SU-DHL-6 (cell line): ENCODE measurements around the gene PPP2R2D.

Source experiments
- H2AFZ ChIP-seq: fragments of 200-600 bp; sonication (generic); 2 replicates; pipeline ENCODE4 v1.6.1; 2014; ENCODE audit warnings: low read depth, mild to moderate bottlenecking, moderate library complexity, mixed read lengths, antibody characterized with exemption, low read length; ENCODE audit not compliant: severe bottlenecking
- H3F3A ChIP-seq: fragments of 200-600 bp; shearing (Covaris generic); 2 replicates; pipeline ENCODE4 v1.6.0; 2016; ENCODE audit warnings: antibody characterized with exemption, mild to moderate bottlenecking; ENCODE audit not compliant: insufficient read depth
- H3K27ac ChIP-seq: fragments of 200-600 bp; sonication (generic); 2 replicates; pipeline ENCODE4 v1.5.1; 2016; ENCODE audit warnings: low read depth, mild to moderate bottlenecking, low read length, moderate library complexity, mixed read lengths
- H3K27me3 ChIP-seq: fragments of 200-600 bp; sonication (generic), shearing (Covaris generic); 2 replicates; pipeline ENCODE4 v1.6.0; 2014; ENCODE audit warnings: mild to moderate bottlenecking, low read length
- H3K36me3 ChIP-seq: fragments of 200-600 bp; sonication (generic); 2 replicates; pipeline ENCODE4 v1.6.1; 2014; ENCODE audit warnings: mild to moderate bottlenecking, low read length, mixed read lengths
- H3K4me2 ChIP-seq: fragments of 300-600, 200-600 bp; shearing (Covaris generic), sonication (generic); 2 replicates; pipeline ENCODE4 v1.6.0; 2014; ENCODE audit warnings: low read length, low read depth, mild to moderate bottlenecking; ENCODE audit not compliant: poor library complexity, severe bottlenecking
- H3K4me3 ChIP-seq: fragments of 200-600 bp; sonication (generic); 2 replicates; pipeline ENCODE4 v1.5.1; 2014; ENCODE audit warnings: antibody characterized with exemption, low read length, mild to moderate bottlenecking, mixed read lengths; ENCODE audit not compliant: insufficient read depth, poor library complexity, severe bottlenecking
- H3K79me2 ChIP-seq: fragments of 200-600 bp; sonication (generic); 2 replicates; pipeline ENCODE4 v1.6.1; 2014; ENCODE audit warnings: mild to moderate bottlenecking, low read length, moderate library complexity; ENCODE audit not compliant: insufficient read depth
- H3K9ac ChIP-seq: fragments of 200-600 bp; sonication (generic); 2 replicates; pipeline ENCODE4 v1.7.0; 2014; ENCODE audit warnings: mild to moderate bottlenecking, low read length
- H3K9me2 ChIP-seq: fragments of 200-600 bp; sonication (generic); replicated peaks from 2 replicates; pipeline ENCODE4 v1.6.1; 2014; ENCODE audit warnings: low read length; ENCODE audit not compliant: insufficient read depth
- H3K9me3 ChIP-seq: fragments of 200-600 bp; sonication (generic); 2 replicates; pipeline ENCODE4 v1.6.1; 2014; ENCODE audit warnings: low read length, mixed read lengths; ENCODE audit not compliant: insufficient read depth
- H4K20me1 ChIP-seq: fragments of 200-600 bp; sonication (generic); 2 replicates; pipeline ENCODE4 v1.6.1; 2014; ENCODE audit warnings: low read depth, mild to moderate bottlenecking, antibody characterized with exemption, low read length, moderate library complexity, mixed read lengths
- EZH2phosphoT487 ChIP-seq: fragments of 200-600 bp; sonication (generic), shearing (Covaris generic); conservative IDR thresholded peaks from 2 replicates; pipeline ENCODE4 v1.6.1; 2018; ENCODE audit warnings: mild to moderate bottlenecking, antibody characterized with exemption, low read length, moderate library complexity, mixed read lengths
- TF ChIP-seq, protein P1 (sequence below): fragments of 200-600 bp; sonication (generic); IDR thresholded peaks from one replicate; pipeline ENCODE4 v1.5.1; 2017; ENCODE audit warnings: antibody characterized with exemption, mild to moderate bottlenecking, low read length, moderate library complexity; ENCODE audit not compliant: insufficient read depth, poor library complexity, severe bottlenecking

The PPP2R2D gene

DNA sequence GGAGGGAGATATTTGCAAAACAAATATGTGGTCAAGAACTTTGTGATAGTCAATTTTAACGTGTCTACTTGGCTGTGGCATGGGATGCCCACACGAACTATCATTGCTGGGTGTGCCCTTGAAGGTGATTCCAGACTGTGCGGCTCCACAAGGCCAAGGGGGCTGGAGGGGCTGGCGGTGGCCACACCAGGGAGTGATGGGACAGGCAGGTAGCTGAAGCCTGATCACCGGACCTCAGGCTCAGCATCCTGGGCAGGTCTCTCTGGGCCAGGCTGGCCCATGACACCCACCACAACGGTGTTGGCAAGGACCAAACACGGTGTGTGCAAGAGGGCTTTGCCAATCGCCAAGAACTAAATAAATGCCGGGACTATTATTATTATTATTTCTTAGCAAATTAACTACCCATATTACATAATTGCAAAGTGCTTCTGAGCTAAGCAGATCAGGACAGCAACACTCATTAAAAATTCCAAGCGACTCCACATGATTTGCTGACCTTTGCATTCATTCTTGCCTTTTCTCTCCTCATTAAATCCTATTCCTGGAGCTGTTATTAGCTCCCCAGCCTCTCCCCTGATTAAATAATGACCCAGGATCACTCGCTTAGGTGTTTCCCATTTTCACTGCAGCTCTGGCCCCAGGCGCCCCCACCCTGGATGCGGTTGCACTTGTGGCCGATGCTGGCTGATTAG lies 35.4 kb upstream of the PPP2R2D start:
- Histone ChIP-seq H3K27me3 (no peaks in the 10 kb centered on the region), H3K4me3 (no peak overlapping the region), H3K4me2 (no peak overlapping the region), H3K27ac (no peak overlapping the region), H3K36me3 (no peaks in the 10 kb centered on the region), H3K9ac (no peak overlapping the region), H4K20me1 (no peaks in the 10 kb centered on the region), H3K79me2 (no peaks in the 10 kb centered on the region), H2AFZ (no peak overlapping the region), H3K9me3 (no peaks in the 10 kb centered on the region), H3F3A (no peaks in the 10 kb centered on the region), H3K9me2 (no peaks in the 10 kb centered on the region)
- TF ChIP-seq, protein P1, sequence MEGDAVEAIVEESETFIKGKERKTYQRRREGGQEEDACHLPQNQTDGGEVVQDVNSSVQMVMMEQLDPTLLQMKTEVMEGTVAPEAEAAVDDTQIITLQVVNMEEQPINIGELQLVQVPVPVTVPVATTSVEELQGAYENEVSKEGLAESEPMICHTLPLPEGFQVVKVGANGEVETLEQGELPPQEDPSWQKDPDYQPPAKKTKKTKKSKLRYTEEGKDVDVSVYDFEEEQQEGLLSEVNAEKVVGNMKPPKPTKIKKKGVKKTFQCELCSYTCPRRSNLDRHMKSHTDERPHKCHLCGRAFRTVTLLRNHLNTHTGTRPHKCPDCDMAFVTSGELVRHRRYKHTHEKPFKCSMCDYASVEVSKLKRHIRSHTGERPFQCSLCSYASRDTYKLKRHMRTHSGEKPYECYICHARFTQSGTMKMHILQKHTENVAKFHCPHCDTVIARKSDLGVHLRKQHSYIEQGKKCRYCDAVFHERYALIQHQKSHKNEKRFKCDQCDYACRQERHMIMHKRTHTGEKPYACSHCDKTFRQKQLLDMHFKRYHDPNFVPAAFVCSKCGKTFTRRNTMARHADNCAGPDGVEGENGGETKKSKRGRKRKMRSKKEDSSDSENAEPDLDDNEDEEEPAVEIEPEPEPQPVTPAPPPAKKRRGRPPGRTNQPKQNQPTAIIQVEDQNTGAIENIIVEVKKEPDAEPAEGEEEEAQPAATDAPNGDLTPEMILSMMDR: no peak
- TF ChIP-seq EZH2phosphoT487: no peak

DNA sequence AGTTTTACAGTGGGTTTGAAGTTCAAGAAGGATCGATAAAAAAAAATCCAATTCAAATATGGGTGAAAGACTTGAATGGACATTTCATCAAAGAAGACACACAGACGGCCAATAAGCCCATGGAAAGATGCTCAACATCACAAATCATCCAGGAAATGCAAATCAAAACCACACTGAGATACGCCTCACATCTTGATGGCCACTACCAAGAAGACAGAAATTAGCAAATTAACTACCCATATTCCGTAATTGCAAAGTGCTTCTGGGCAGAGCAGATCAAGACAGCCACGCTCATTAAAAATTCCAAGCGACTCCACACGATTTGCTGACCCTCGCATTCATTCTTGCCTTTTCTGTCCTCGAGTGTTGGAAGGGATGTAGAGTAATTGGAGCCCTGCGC lies 34.1 kb upstream of the PPP2R2D start:
- H3F3A ChIP-seq: no peaks in the 10 kb centered on the region
- no peaks in the 10 kb centered on the region for H3K79me2 ChIP-seq
- no peak overlapping the region for H3K4me2 ChIP-seq
- no peaks in the 10 kb centered on the region for H3K9me3 ChIP-seq
- H3K36me3 ChIP-seq: no peaks in the 10 kb centered on the region
- H3K27ac ChIP-seq: no peak overlapping the region
- no peaks in the 10 kb centered on the region for H3K9me2 ChIP-seq
- H2AFZ ChIP-seq: no peak overlapping the region
- no peaks in the 10 kb centered on the region for H3K27me3 ChIP-seq
- TF ChIP-seq, protein P1: no peak
- TF ChIP-seq EZH2phosphoT487: no peak
- no peak overlapping the region for H3K9ac ChIP-seq
- H4K20me1 ChIP-seq: no peaks in the 10 kb centered on the region
- no peak overlapping the region for H3K4me3 ChIP-seq

DNA sequence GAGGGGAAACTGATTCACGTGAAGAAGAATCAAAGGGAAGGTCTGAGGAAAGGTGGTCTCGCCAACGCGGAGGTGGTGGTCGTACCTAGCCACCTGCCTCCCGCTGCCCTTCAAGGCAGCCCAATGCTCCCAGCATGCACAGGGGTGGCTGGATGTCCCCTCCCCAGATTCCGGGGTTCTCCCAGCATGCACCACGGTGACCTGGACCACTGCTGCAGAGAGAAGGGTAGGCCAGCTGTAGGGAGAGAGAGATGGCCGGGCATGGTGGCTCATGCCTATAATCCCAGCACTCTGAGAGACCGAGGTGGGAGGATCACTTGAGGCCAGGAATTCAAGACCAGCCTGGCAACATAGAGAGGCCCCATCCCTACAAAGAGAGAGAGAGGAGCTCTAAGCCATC lies 32.4 kb upstream of the PPP2R2D start:
- H3K79me2 ChIP-seq: no peaks in the 10 kb centered on the region
- H3K4me2 ChIP-seq: no peak overlapping the region
- no peaks in the 10 kb centered on the region for H3K27me3 ChIP-seq
- H3K9ac ChIP-seq: no peak overlapping the region
- no peaks in the 10 kb centered on the region for H3K9me3 ChIP-seq
- no peak for TF ChIP-seq EZH2phosphoT487
- TF ChIP-seq, protein P1: no peak
- H3K36me3 ChIP-seq: no peaks in the 10 kb centered on the region
- no peak overlapping the region for H3K27ac ChIP-seq
- H3K4me3 ChIP-seq: no peak overlapping the region
- H3F3A ChIP-seq: no peaks in the 10 kb centered on the region
- H4K20me1 ChIP-seq: no peaks in the 10 kb centered on the region
- no peaks in the 10 kb centered on the region for H3K9me2 ChIP-seq
- H2AFZ ChIP-seq: no peak overlapping the region
